HG02981 (cell line): Measurements from ENCODE around the gene ZNF646.

Experiments used
- ATAC-seq: cut with Tn5 transposase; IDR thresholded peaks from one replicate; pipeline ENCODE4 v1.9.1; 2021; ENCODE audit warnings: mild to moderate bottlenecking, moderate library complexity; ENCODE audit not compliant: unreplicated experiment

ZNF646 gene

DNA sequence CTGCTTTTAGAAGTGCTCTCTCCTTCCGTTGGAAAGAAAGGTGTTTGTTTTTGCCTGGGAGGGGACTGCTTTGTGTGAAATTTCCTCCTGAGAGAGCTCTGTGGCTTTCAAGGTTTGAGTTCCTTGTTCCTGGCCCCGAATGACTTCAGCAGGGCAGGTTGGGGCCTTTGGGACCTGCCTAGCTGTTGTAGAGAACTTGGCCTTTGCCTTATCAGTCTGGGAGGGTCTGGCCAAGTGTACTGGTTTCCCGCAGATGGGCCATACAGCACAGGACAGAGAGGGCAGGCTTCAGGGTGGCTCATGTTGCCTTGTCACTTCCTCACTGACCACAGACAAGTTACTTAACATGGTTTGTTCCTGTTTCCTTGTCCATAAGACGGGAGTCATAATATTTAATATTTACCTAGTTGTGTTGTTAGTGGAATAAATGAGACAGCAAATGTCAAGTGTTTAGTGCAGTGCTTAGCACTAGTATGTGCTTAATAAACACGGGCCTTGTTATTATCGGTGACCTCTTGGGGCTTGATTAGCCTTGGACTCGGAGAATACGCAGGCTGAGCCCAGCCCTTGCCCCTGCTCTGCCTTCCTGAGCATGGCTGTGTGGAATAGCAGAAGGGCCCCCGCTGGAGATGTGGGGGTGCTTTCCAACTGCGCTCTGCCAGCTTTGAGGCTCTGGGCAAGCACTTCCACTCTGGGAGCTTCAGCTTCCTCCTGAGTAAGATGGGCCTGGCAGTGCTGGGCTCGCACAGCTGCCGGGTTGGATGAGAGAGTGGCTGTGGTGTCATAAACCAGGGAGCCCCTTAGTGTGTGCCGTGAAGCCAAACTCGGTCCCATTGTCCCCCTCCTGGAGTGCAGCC, 54.7 kb downstream of the ZNF646 start:
- no peak for ATAC-seq

DNA sequence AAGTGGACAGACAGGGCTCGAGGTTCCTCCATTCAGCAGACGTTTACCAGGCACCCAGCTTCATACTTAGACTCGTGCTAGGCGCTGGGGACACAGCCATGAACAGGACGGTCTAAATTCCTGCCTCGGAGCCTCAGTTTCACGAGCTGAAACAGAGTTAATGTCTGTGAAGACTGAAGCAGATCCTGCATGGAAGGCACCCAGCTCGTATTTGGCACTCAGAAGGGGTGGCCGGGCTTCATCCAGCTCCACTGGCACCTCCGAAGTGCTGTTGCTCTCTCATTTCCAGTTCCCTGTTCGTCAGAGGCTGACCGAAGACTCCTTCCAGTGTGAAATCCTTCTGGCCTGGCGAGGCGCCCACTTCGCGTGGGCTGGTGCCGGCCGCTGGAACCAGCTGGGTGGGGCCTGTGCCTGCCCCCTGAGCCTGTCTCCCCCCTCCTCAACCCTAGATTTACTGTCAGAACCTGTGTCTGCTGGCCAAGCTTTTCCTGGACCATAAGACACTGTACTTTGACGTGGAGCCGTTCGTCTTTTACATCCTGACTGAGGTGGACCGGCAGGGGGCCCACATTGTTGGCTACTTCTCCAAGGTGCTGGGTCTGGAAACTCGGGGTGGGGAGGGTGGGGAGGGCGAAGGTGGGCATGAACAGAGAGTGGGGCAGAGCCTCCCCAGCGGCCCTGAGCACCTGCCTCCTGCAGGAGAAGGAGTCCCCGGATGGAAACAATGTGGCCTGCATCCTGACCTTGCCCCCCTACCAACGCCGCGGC, 55.5 kb downstream of the ZNF646 start:
- ATAC-seq, result no peak

DNA sequence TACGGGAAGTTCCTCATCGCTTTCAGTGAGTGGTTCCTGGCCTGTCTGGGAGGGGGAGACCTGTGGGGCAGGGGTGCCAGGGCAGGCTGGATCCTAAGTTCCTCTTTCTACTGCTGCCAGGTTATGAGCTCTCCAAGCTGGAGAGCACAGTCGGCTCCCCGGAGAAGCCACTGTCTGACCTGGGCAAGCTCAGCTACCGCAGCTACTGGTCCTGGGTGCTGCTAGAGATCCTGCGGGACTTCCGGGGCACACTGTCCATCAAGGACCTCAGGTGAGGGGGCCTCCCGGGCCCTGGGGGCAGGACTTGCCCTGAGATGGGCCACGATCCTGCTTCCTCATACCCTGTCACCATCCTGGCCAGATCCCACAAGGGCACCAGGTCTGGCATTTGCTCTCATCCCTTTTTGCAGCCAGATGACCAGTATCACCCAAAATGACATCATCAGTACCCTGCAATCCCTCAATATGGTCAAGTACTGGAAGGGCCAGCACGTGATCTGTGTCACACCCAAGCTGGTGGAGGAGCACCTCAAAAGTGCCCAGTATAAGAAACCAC, 56.2 kb downstream of the ZNF646 start:
- ATAC-seq, result no peak

DNA sequence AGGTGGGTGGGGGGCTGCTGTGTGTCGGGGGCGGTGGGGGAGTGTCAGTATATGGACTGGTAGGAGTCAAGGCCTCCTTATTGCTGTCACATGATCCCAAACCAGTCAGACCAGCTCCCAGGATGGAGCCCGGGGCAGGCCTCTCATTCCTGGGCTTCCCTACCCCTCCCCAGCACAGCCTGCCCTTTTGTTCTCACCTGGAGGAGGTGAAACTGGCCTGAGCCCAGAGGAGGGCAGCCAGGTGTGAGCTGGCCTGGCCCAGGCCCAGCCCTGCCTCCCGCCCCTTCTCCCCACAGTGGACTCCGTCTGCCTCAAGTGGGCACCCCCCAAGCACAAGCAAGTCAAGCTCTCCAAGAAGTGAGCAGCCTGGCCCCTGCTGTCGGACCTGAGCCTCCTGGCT, 56.7 kb downstream of the ZNF646 start:
- ATAC-seq, result no peak

DNA sequence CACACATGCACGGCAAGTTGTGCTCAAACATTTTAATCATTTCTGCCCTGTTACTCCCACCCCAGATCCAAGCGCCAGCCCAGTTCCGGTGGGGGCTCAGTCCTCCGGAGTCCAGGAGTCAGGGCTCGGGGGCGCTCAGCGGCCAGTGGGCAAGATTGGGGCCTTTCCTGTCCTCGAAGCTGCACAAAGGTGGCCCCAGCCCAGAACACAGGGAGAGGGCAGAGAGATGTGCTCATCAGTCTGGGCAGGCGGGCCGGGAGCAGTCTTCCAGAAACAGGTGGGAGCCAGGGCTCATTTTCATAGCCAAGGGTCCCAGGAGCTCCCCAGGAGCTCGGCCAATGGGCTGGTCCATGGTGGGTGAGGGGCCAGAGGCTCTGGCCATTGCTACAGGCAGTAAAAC, 57.2 kb downstream of the ZNF646 start:
- no peak for ATAC-seq

DNA sequence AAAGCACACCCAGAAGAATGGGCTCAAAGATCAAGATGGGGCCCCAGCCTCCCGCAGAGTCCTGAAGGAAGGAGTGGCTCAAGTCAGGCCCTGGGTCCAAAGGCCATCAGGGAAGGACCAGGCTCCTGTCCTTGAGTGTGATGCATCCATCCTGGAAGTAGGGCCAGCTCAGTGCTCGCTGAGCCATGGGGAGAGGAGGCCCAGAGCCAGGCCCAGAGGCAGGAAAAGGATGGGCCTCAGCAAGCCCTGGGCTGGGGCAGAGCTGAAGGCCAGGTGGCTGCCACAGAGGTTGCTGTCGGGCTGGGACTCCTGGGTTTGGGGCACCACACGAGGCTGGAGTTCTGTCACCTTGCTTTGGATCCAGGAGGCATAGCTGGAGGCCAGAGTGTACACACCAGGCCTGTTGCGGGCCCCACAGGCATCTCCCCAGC, 57.6 kb downstream of the ZNF646 start:
- no peak for ATAC-seq

DNA sequence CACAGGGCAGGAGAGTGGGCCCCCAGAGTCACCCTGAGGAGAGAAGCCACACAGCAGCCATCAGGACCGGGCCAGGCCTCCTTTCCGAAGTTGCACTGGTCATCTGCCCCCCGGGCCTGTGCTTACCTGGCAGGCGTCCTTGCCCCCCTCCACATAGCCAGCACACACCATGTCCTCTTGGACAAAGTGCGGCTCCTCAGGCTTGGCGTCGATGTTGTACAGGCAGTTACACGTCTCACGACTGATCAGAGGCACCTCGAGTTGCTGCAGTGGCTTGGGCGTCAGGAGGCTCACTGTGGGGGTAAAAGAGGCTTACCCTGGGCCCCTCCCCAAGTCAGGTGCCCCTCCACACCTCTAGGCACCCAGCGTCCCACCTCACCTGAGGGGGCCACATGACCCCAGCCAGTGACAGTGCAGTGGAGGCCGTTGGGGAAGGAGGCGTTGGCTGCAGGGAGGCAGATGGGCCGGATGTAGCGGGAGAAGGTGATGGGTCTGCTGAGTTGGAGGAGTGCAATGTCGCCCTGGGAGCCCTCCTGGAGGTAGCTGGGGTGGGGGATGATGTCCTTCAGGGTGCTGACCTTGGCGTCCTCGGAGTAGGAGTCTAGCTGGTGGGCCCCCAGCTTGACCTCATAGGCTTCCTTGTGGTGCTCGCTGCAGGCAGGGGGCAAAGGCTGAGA, 58.2 kb downstream of the ZNF646 start:
- ATAC-seq, result no peak

DNA sequence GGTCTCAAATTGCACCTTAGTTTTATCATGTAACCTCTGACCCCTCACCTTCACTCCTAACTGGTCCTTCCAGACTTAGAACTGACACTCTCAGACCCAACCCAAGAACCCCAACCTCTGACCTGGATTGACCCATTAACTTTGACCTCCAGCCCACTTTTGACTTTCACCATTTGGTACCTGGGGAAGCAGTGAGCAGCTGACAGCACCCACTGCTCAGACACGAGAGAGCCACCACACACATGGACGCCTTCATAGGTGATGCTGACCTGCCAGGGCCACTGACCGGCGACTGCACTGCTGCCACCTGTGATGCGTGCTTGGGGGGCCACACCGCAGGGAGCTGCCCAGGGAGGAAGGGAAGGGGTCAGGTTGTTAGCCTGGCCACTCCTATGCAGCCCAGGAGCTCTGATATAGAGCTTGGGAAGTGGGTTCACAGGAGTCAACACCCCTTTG, 58.9 kb downstream of the ZNF646 start:
- no peak for ATAC-seq
